ENCODE data around the gene ALDH4A1. TPM values are rescaled to one million over a fixed set of nuclear protein-coding genes. Genes with fewer than 3 reads are reported as not detected.

ALDH4A1 gene
- total and polyA plus RNA-seq, 2 of the 4 experiments (the other 2 are of a cell fraction): 8.6 to 21.1 TPM

GRCh38 chr1:18918417-18918816 is 16.1 kb upstream of the ALDH4A1 start:
- H3K27me3 ChIP-seq (ENCODE audit: control insufficient read depth, insufficient read depth, low read length): no peaks in the 10 kb centered on the region
- no peak for TF ChIP-seq MXI1 (IDR thresholded peaks at IDR 0.05; ENCODE audit: borderline replicate concordance, low read depth, low read length)
- TF ChIP-seq RFX5 (IDR thresholded peaks at IDR 0.05; ENCODE audit: low read depth, low read length): no peak
- no peak for TF ChIP-seq CEBPB (IDR thresholded peaks at IDR 0.05; ENCODE audit: low read depth, low read length)
- no peak for TF ChIP-seq RCOR1 (IDR thresholded peaks at IDR 0.05; ENCODE audit: insufficient replicate concordance, low read length)
- no peak for TF ChIP-seq ELK1 (IDR thresholded peaks at IDR 0.05; ENCODE audit: borderline replicate concordance, low read depth, low read length)
- no peak for TF ChIP-seq SMC3 (IDR thresholded peaks at IDR 0.05; ENCODE audit: low read depth, low read length)
- no peak for TF ChIP-seq BHLHE40 (IDR thresholded peaks at IDR 0.05; ENCODE audit: low read depth, low read length)
- TF ChIP-seq MAZ (IDR thresholded peaks at IDR 0.05; ENCODE audit: borderline replicate concordance, low read depth, low read length): no peak
- TF ChIP-seq CHD1 (IDR thresholded peaks at IDR 0.05; ENCODE audit: low read depth, low read length): no peak
- TF ChIP-seq RAD21 (IDR thresholded peaks at IDR 0.05; ENCODE audit: low read length): no peak
- no peak for TF ChIP-seq POLR2A (IDR thresholded peaks at IDR 0.05; ENCODE audit: low read depth, low read length)
- TF ChIP-seq FOS (IDR thresholded peaks at IDR 0.05; ENCODE audit: low read depth, low read length): no peak
- TF ChIP-seq NFE2L2 (IDR thresholded peaks at IDR 0.05; ENCODE audit: low read depth, low read length): no peak
- no peak for TF ChIP-seq MAFK (IDR thresholded peaks at IDR 0.05; ENCODE audit: low read depth, low read length)
- TF ChIP-seq, protein P1, sequence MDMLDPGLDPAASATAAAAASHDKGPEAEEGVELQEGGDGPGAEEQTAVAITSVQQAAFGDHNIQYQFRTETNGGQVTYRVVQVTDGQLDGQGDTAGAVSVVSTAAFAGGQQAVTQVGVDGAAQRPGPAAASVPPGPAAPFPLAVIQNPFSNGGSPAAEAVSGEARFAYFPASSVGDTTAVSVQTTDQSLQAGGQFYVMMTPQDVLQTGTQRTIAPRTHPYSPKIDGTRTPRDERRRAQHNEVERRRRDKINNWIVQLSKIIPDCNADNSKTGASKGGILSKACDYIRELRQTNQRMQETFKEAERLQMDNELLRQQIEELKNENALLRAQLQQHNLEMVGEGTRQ (IDR thresholded peaks at IDR 0.05; ENCODE audit: low read depth, low read length): no peak
- TF ChIP-seq, protein P2, sequence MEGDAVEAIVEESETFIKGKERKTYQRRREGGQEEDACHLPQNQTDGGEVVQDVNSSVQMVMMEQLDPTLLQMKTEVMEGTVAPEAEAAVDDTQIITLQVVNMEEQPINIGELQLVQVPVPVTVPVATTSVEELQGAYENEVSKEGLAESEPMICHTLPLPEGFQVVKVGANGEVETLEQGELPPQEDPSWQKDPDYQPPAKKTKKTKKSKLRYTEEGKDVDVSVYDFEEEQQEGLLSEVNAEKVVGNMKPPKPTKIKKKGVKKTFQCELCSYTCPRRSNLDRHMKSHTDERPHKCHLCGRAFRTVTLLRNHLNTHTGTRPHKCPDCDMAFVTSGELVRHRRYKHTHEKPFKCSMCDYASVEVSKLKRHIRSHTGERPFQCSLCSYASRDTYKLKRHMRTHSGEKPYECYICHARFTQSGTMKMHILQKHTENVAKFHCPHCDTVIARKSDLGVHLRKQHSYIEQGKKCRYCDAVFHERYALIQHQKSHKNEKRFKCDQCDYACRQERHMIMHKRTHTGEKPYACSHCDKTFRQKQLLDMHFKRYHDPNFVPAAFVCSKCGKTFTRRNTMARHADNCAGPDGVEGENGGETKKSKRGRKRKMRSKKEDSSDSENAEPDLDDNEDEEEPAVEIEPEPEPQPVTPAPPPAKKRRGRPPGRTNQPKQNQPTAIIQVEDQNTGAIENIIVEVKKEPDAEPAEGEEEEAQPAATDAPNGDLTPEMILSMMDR (conservative IDR thresholded peaks at IDR 0.05; ENCODE audit: low read depth, low read length): no peak
- no peak overlapping the region for H3K18ac ChIP-seq (ENCODE audit: low read depth, low read length)
- H3K9me3 ChIP-seq (ENCODE audit: control insufficient read depth, insufficient read depth, low read length): no peaks in the 10 kb centered on the region
- H3K56ac ChIP-seq (ENCODE audit: extremely low read depth, insufficient read depth, low read length): no peak overlapping the region
- in situ Hi-C loops (cut with MboI; ENCODE audit: low sequenced_read_pairs) (no loop called here), intact Hi-C loops (cut with micrococcal nuclease) (no loop called here), dilution Hi-C loops (cut with HindIII; ENCODE audit: low sequenced_read_pairs, unreplicated experiment) (no loop called here)
- H2AFZ ChIP-seq (replicated peaks; ENCODE audit: low read length, poor library complexity): no peak overlapping the region
- no TSS peak for BruUV-seq (replicated peaks)
- peaks cover 19 to 67% of the 10 kb centered on the region in 2 experiments; a peak in 3 of 4 replicates for H3K79me1 ChIP-seq (ENCODE audit: low read depth in 1 of 2, low read length in 2 of 2)
- no peak overlapping the region for H2BK20ac ChIP-seq (ENCODE audit: low read depth, low read length)
- no peak overlapping the region for H2BK5ac ChIP-seq (ENCODE audit: low read depth, low read length, poor library complexity, severe bottlenecking)
- WGBS, 2 experiments (ENCODE audit: extremely low coverage in 2 of 2, insufficient read length in 1 of 2): no CpG with 5 or more reads among the region's 14 CpGs
- ATAC-seq (ENCODE audit: low read depth): no peak
- H2BK120ac ChIP-seq (ENCODE audit: low read depth, low read length): no peak overlapping the region
- no peak overlapping the region for H3K14ac ChIP-seq (replicated peaks; ENCODE audit: low read depth, low read length)
- no peak overlapping the region for H2AK9ac ChIP-seq (replicated peaks; ENCODE audit: low read depth, low read length, poor library complexity)
- no peak overlapping the region for H4K5ac ChIP-seq (ENCODE audit: low read depth, low read length)
- H3K4me1 ChIP-seq (ENCODE audit: control insufficient read depth, insufficient read depth, low read length): peaks cover 17% of the 10 kb centered on the region
- no peak overlapping the region for H4K91ac ChIP-seq (ENCODE audit: insufficient read depth, low read depth, low read length)
- H3K9ac ChIP-seq (ENCODE audit: low read depth, low read length): no peak overlapping the region
- H3K4ac ChIP-seq (ENCODE audit: low read depth, low read length): no peak overlapping the region
- H3K9me1 ChIP-seq (ENCODE audit: insufficient read depth, low read length): peaks cover 4% of the 10 kb centered on the region; the same call in 1 of the 2 replicates
- no peak overlapping the region for H4K8ac ChIP-seq (ENCODE audit: low read depth in 2 of 2, low read length in 2 of 2)
- H3K27ac ChIP-seq (ENCODE audit: insufficient read depth, low read length): no peak overlapping the region
- ChIA-PET POLR2A (ENCODE audit: unreplicated experiment) (no interaction called here), CTCF (no interaction called here)
- no peak for DNase-seq
- no peak overlapping the region for H2BK15ac ChIP-seq (ENCODE audit: low read depth, low read length)
- H4K20me1 ChIP-seq (ENCODE audit: insufficient read depth, low read length): peaks cover 4% of the 10 kb centered on the region; the same call in 1 of the 2 replicates
- H2AK5ac ChIP-seq (ENCODE audit: low read depth, low read length): no peak overlapping the region
- H3K4me3 ChIP-seq (ENCODE audit: insufficient read depth, low read depth, low read length): no peak overlapping the region
- peaks cover 9% of the 10 kb centered on the region for H3K36me3 ChIP-seq (ENCODE audit: control insufficient read depth, insufficient read depth, low read length)
- H3K4me2 ChIP-seq (ENCODE audit: low read depth, low read length): no peak overlapping the region
- no peak overlapping the region for H3K23ac ChIP-seq (ENCODE audit: low read depth, low read length)
